NCI-H774 (cell line): ENCODE measurements around the gene HOXB8.

Experiments
- DNase-seq: peaks from one replicate; lab custom pipeline; 2025; lab: John Stamatoyannopoulos, UW

Gene HOXB8

DNA sequence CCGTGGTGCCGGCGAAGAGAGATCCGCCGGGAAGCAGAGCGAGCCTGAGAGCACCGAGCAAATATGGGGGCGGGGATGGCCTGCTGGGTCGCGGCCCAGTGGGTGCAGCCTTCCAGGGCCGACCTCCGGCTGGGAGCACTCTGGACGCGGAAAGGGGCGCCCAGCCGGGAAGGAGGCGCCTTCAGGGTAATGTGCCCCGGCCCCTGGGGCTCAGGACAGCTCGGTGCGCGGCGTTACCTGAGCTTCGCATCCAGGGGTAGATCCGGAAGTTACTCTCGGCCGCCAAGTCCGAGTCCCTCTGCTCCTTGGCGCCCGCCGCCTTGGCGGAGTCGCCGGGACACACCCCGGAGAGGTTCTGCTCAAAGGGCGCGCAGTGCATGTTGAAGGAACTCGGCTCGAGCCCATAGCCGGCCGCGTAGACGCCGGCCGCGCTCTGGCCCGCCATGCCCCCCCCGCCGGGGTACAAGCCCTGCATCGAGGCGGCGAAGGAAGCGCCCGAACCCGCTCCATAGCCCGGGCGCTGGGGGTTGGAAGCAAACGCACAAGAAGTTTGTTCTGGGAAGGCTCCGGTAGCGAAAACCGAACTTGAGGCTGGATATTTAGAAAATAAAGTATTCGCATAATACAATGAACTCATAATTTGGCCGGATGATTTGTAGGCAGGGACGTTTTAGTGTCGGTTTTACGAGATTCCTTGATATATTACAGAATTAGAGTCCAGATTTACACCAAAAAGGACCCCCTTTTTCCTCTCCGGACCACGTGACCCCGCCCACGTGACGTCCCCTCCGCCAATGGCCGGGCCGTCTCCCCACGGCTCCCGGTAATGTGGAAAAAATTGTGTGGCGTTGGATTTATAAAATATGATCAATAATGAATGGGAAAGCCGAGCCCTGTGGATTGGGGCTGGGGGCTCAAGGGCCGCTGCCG lies 4.5 kb downstream of the HOXB8 start, which contains the start of gene HOXB7:
Gene HOXB7 (minus strand): TSS at position 736 of the 930 bp plus-strand sequence. CDS start 99 bp downstream, at position 637.
- peak; percentile 87 for DNase-seq

DNA sequence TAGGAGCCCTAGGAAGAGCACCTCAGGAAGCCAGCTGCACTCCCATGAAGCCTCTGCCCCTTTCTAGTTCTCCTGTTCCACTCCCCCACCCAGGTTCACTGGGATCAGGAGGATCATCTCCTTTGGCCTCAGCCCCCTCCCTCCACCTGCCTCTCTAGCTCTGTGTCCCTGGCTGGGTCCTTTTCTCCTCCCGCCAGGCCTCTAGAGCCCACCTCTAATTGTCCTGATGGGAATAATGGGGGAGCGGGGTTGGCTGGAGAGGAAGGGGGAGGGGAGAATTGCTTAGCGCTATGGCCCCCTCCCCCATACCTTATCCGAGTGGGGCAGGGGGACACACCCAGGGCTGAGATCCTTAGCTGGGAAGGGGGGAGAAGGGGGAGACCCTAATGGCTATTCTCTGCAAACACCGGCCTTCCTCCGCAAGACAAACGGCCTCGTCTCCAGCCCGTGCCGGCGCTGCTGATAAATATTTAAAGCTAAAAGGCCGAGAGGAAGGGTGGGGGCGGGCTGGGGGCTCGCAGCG lies 5.3 kb downstream of the HOXB8 start:
- no peak for DNase-seq

DNA sequence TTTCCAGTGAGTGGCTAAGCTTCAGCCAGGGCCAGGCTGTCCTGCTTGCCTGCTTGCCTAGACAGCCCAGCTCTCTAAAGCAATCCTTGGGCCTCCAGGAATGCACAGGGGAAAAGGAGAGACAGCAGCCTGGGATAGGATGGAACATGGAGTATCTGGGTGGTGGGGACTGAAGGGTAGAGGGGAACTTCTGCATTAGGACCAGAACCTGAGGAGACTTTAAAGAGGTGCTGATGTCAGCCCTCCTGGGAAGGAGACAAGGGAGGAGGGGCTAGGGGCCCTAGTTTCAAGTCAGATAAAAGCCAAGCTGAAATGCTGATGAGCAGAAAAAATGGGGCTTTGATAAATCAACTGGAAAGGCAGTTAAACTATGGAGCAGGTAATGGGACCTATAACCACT lies 6.1 kb downstream of the HOXB8 start:
- DNase-seq: no peak

DNA sequence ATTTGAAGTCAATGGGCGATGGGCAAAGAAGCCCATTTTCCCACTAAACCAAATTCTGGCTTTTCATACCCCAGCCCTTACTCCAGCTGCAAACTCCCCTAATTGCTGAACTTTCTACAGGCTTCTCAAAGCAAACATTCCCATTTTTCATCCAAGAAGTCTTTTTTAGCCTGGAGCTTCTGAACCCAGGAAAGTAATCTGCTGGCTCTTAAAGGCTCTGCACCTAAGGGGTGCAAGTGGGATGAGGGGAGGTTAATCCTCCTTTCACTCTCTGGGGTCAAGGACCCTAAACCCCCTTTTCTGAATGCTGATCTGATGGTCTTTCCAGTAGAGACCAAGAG lies 6.6 kb downstream of the HOXB8 start:
- DNase-seq: no peak

DNA sequence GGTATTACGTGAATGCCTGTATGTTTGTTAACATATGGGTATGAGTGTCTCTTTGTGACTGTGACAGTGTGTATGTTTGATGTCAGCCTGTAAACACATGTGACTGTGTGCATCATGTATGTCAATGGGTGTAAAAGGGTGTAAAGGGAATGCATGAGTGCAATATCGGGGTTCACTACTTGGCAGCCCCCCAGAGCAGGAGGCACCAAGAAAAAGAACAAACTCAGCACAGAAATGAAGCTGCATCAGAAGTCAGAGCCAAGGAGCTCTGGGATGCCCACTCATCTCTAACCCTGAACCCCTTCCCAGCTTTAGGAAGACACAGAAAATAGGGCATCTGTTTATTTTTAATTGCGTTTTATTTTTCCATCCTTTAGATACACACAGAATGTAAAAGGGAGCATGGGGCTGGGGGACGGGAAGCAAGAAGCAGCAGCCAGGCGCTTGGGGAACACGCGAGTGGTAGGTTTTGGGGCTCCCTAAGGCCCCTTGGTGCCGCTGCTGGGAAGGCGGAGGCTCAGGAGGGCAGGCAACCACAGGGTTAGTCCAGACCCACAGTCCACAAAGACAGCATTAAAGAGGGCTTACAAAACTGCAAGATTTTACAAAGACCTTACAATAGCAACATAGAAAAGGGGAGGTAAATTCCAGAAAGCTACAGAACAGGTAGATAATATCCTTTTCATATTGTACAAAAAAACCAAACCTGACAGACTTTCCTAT lies 8.0 kb downstream of the HOXB8 start:
- DNase-seq: no peak

DNA sequence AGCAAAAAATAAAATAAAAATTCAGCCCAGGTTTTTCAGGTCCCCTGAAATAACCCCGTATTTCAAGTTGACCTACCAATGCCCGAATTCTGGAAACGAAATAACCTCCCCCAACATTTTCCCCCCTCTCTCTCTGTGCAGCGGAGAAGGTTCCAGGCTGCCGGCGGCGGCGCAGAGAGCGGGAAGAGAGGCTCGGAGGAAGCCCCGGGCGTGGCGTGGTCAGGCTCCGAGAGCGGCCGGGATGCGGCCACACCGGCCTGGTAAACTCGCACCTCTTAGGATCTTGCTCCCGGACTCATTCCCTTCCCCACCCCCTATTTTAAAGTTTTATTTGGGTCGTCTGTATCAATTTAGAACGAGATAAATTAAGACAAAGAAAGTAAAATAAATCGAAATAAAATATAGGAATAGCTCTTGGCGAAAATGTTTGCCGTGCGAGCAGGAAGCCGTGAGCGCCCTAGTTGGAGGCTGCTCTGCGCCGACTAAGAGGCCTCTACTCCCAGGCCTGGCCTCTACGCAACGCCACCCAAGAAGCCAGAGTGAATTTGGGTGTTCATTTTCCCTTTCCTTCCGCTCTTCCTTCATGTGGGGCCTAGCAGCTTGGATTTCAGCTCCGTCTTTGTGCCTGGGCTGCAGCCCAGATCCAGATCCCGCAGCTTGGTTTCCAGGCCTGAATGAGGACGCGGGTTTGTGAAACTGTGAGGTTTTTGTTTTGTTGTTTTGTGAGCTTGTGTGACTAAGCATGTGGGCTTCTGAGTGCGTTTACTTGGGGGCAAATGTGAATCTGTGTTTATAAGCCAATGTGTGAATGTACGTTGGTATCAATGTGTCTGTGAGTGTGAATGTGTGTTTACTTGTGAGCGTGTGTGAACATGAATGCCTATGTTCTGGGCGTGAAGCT lies 8.9 kb downstream of the HOXB8 start:
- DNase-seq: no peak

DNA sequence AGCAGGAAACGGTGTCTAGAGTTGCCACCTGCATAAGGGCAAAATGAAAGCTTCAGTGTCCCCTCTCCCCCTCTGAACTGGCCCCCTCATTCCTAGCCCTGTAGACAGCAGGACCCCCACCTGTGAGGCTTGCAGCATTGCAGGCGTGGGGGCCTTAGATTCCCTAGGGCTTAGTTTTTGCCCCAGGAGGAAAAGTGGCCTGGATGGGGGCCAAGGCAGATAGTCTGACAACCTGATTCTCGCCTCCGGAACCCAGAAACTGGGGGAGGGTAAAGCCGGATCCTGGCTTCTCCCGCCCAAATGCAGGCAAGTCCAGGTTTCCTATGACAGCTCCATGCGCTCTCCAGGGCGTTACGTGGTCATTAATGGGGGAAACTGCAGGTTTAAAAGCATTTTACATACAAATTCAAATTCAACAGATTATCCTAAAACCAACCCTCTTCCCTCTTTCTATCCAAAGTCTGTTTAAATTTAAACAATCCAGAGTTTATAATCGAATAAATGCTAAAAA lies 9.6 kb downstream of the HOXB8 start:
- DNase-seq: no peak

DNA sequence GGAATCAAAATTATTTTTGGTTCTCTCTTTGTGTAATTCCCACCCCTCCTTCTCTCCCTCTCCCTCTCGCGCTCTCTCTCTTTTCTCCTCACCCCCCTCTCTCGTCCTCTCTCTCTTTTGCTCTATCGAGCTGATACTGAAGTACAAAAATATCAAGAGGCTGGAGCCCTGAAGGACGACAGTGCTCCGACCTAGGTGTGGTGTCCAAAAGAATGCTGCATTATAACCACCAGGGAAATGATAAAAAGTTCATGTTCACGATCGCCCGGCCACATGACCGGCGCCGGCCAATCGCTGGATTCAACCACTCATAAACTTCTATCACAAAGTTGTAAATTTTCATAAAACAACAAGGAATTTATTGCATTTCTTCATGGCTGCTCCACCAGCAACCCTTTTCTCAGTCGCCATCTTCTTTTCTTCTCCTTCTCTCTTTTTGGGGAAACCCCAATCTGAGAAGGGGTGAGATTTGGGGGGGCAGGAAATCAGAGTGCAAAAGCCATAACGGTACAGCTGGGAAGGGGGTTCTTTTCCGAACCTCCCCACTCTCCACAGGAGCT lies 10.2 kb downstream of the HOXB8 start, which contains the start of gene HOXB6:
Gene HOXB6 (minus strand): TSS at position 217 of the 560 bp plus-strand sequence. CDS start 6,836 bp downstream, outside the sequence.
- DNase-seq: peak; percentile 40

DNA sequence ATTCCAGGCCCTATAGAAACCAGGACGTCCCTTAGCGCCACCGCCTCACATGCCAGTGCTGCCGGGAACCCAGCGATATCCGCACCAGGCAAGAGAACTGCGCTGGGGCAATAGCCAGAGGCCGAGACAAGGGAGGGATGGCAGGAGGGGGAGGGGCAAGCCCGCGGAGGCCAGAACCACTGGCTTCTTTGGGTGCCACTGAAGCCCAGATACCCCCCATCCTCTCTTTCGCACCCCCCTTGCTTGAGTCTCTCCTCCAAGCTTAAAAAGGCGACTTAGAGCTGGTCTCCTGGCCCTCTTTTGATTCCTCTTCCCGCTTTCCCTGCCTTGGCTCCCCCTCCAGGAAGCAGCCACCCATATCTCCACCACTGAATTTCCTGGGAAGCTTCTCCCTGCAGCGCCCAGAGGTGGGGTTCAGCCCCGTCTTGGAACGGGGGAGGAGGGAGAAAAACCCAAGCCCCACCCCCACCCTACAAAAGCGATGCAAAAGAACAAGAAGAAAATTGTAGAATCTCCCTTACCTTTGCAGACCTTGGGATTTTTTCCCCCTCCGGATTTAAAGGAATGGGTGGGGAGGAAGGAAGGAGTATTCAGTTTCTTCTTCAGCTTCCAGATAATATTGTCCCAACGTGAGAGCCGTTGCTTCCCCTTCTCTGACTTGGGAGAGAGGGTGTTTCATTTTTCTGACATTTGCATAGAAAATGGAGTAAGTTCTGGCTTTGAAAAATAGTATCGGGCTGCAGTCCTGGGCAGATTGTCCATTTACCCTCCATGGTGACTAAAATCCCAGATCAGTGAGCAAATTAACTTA lies 10.9 kb downstream of the HOXB8 start:
- DNase-seq: peak; percentile 73

DNA sequence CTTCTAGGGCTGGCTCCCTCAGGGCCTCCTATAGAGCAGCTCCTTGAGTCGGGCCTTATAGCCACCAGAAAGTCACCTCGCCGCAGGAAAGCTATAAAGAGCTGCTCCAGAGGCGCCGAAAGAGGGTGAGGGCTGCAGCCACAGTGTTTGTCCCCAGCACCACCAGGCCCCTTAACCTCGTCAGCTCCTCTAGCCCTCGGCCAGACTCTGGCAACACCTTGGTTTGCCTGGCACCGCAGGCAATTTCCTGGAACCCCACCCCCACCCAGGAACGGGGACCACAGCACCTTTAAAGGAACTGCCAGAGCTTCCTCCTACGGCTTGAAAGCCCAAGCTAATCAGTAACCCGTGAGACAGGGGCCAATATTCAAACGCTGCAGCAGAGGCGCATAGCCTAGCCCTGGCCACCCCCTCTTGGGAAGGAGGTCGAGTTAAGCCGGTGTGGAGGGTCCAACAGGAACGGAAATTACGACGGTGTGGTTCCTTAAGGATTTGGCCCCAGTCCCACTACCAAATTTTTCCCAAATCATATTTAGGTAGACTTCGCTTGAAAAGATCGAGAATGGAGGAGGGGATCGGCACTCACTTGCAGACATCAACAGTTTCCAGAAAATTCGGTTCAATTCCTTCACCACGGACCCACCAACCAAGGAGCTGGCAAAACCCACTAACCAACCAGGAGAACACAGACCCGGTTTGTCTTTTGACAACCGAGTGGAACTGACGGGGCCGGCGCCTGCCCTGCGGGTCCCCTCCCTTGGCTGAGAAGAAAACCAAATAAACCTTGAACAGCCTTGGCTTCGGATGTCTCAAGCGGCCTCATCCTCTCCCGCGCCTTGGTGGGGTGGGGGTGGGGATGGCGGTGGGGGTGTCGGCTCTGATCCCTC lies 13.3 kb downstream of the HOXB8 start:
- DNase-seq: no peak

DNA sequence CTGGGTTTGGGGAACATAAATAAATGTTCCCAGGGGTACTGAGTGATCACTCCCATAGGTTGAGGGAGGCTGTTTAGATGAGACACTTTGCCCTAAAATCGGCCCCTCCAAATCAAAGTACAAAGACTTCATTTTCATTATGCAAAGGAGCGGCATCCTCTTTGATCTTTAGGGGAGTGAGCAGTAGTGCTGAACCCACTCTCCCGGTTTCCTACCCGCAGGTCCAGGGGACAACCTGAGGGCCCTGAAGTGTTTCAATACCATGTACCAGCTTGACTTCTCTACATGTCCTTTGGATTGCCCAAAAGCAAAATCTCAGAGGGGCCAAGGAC lies 13.9 kb downstream of the HOXB8 start:
- no peak for DNase-seq

DNA sequence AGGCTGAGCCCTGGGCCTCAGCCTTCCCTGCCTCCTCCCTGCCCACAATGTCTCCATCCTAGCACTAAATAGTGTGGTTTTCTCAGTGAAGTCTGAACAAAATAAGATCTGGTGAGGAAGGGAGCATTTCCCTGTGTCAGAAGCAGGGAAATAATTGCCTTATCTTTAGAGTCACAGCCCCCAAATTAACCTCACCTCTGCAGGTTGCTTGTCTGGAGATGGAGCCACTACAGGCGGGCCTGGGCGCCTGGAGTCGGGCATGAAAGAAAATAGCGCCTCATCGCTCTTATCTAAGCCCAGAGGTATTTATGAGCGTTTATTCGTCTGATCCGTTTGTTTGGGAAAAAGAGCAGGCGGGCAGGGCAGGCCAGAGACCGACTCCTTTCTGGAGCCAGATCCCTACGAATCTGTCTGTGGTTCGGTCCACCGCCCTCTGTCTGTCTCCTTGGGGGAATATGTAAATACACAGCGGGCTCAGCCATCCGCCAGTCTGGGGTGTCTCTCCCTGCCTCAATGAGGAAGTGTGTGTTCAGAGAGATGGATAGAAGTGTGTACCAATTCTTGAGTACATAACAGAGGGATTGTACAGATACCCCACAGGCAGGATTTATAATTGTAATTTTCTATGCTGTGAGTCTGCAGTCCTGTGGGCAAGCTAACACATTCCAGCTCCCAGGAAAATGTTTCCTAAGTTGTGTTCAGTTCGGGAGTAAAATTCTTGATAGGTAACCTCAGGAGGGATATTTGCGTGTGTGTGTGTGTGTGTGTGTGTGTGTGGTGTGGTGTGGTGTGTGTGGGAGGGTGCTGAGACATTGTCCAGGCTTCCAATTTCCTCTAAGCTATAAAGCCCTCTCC lies 14.6 kb downstream of the HOXB8 start:
- DNase-seq: no peak

DNA sequence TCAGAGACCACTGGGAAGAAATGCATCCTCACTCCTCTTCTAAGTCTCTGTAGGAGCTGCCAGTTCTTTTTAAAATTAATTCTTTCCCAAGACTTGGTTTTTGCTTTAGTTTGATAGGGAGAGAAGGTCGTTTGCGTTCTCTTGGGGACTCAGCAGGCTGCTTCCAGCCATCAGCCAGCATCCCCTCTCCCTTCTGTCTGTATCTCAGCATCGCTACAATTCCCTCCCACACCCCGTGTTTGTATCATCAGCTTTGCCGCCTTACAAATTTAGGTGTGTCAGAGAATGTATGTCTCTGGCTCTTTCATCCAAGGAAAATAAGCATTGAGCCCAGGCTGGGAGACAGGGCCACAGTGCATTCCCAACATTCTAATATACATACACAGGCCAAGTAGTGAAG lies 15.7 kb downstream of the HOXB8 start:
- DNase-seq: no peak

DNA sequence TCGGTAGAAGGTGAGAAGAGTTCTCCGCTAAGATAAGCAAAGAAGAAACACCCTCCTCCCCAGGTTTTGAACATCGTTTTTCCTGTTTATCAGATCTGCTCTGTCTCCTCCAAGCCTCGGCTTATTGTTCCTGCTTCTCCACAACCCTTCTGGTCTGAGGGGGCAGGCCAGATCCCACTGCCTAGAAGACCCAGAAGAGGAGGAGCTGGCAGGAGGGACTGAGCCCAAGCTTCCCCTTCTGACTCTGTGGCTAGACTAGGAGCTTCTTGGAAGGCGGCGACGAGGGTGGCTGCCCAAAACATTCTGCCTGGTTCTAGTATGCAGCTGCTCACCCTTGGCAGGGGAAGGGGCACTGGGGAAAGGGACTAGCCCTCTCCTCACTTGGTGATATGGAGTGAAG lies 16.4 kb downstream of the HOXB8 start:
- no peak for DNase-seq

DNA sequence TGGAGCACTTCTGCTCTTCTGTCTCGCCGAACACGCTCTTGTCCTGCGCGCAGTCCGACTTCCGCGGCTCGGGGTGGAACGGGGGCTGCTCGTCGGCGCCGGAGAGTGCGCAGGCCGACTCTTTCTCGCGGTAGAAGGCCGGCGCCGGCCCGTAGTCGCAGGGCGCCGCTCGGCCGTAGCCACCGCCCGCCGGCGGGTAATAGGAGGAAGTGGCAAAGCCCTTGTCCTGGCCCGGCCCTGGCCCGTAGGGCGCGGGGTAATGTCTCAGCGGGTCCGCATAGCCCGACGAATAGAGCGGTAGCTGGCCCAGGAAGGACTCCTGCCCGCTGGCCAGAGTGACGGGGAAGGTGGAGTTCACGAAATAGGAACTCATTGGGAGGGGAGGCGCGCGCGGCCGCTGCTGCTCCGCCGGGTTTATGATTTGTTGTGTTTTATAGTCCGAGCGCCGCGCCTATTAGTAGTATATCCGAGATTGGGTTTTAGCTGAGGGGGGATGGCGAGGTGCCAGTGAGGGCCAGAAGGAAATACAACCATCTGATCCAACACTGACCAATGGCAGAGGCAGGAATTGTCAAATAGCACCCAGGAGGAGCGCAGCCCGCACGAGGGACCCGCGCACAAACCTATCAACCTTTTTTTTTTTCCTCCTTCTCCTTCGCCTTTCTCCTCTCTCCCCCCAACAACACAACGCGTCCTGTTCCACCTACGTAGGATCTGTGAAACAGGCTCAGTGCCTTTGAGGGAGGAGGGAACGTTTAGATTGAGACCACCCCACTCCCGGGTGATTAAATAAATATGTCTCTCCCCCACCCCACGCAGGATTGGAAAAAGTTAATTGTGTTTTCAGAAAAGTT lies 17.1 kb downstream of the HOXB8 start:
- peak; percentile 85 for DNase-seq

DNA sequence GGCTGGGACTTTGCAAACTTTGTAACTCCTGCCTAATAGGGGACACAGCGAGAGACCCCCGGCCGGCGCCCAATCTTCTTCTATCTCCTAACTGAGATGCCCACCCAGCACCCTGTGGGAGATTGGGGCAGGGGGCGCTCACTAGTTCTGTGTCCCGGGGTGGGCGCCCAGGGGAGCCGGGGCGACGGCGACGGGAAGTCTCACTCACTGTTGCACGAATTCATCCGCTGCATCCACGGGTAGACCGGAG lies 17.6 kb downstream of the HOXB8 start:
- no peak for DNase-seq

DNA sequence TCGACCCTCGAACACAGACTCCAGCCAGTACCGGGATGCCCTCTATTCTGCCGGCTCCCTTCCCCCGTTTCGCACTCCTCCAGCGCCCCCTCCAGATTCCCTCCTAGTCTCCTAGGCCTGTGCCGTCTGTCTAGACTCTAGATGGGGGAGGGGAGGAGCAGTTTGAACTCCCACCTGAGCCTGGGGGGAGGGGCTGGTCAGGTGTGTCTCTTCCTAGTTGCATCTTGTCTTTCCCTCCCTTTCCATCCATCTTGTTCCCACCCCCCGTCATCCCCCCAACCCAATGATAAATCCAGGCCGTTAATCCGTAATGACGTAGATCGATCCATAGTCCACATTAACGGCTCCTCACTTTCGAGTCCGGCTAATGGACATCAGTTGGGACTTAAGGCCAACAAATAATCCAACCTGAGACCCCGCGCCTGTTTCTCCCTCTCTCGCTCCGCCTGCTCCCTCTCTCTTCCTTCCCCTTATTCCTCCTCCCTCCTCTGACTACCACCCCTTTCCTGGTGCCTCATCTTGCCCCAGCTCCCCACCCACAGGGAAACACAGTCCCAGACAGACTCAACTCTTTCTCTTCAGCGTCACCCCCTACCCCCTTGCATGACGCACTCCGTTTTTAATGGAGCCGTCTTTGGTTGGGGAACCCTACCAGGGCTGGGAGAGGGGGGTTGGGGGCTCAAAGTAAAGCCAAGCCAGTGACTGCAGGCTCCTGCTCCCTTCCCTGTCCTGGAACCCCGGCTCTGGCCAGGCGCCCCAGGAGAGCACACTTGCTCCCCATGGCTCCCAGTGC lies 18.2 kb downstream of the HOXB8 start:
- no peak for DNase-seq
